ENCODE data around the gene CCR7.
"Not testable (repeated sequence)": the region's sequence is repeated elsewhere in the genome, so short reads cannot be mapped to it uniquely, and the experiment has no call there.

The CCR7 gene

GRCh38 chr17:40551091-40551878 lies 14.0 kb downstream of the CCR7 start:
- no peak for DNase-seq (ENCODE audit: low read depth in 2 of 2)

DNA sequence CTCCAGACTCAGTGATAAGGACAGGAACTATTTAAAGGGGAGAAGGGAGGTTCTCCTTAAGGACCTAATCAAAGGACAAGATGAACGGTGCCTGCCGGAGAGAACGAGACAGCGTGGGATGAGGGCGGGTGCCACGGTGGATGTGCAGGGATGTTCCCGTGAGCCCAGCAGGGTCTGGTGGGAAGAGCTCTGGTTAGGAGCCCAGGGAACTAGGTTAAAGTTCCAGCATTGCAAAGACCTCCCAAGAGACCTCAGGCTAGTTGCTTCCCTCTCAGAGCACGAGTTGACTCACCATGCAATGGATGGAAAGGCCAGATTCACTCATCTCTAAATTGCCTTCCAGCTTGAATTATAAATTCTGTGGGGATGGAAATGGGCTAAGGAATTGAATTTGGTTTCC lies 14.7 kb downstream of the CCR7 start:
- no peak for DNase-seq (ENCODE audit: low read depth in 2 of 2)

DNA sequence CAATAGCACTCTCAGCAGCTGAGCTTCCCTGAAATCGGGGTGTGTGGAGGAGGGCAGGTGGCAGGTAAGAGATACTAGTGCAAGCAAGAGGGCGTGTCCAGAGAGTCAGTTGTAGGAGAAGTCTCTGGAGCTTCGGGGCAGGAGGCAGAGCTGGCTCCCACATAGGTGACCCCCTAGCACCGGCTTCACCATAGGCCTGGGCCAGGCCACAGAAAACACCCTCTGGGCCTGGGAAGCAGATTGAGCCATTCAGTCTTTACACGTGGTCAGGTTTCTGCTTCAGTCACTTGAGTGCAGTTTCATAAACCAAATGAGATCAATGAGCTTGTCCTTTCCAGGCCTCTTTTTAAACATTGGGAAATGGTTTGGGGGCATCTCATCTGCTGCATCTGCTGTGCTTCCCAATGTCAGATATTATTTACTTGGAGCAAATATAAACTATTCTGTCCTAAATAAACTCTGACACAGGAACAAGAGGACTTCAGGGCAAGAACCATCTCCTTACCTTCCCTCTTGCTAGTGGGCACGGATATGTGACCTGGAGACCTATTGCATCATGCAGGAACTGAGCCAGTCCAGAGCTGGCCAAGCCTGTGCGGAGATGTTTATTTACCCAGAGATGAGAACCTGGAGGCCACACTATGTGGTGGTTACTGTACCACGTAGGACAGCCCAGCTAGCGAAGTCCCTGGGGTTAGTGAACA lies 16.1 kb downstream of the CCR7 start:
- DNase-seq (ENCODE audit: low read depth in 2 of 2) = no peak

DNA sequence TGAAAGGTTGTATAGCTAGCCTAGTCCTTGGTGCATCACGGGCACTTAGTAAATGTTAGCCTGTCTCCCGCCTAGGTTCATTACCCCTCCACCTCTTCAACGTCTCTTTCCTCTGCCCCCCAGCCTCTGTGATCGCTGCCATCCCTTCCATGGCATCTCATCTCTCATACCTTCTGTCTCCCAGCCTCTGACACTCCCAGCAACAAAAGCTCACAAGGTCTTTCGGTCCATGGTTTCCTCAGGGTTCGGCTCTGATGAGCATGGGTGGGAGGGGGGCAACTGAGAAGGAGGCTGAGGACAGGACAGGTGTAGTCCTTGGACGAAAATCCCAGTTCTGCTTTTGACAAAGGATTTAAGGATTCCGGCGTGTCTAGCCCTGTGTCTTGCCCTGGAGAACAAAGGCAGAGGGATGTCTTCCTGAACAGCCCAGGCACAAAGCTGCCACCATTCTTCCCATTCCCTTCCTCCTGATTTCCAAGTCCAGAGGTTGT lies 16.7 kb downstream of the CCR7 start:
- no peak for DNase-seq (ENCODE audit: low read depth in 2 of 2)

DNA sequence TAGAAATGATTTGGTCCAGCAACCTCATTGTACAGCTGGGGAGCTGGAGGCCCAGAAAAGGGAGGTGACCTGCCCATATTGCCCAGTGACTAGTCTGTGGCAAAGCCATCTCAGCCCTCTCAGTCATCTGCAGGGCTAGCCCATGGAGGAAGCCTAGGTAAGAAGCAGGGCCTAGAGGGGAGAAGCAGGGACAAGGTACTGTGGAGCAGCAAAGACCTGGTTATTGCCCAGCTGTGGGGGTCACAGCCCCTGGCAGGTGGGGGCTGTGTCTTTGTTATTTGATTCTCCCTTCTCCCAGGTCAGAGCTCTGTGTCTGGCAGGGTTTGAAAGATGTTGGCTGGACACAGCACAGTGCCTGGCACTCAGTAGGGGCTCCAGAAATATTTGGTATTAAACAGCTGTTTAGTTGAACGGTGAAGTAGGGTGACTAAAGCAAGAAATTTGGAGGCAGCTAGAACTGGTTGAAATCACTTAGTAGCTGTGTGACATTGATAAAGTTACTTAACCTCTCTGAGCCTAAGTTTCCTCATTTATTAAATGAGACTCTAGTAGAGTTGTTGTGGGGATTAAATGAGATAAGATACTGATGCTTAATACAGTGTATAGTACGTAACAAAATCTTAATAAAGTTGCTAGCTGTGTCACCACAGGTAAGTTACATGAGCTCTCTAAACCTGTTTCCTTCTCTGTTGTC lies 17.3 kb downstream of the CCR7 start:
- no peak for DNase-seq (ENCODE audit: low read depth in 2 of 2)

- no peak for DNase-seq (ENCODE audit: low read depth in 2 of 2)
Measured at GRCh38 chr17:40547079-40547784, 18.0 kb downstream of the CCR7 start.

DNA sequence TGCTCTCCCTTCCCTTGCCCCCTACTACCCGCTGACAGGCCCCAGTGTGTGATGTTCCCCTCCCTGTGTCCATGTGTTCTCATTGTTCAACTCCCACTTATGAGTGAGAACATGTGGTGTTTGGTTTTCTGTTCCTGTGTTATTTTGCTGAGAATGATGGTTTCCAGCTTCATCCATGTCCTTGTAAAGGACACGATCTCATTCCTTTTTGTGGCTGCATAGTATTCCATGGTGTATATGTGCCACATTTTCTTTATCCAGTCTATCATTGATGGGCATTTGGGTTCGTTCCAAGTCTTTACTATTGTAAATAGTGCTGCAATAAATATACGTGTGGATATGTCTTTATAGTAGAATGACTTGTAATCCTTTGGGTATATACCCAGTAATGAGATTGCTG lies 18.8 kb downstream of the CCR7 start:
- DNase-seq (ENCODE audit: low read depth in 2 of 2) = not testable (repeated sequence)

DNA sequence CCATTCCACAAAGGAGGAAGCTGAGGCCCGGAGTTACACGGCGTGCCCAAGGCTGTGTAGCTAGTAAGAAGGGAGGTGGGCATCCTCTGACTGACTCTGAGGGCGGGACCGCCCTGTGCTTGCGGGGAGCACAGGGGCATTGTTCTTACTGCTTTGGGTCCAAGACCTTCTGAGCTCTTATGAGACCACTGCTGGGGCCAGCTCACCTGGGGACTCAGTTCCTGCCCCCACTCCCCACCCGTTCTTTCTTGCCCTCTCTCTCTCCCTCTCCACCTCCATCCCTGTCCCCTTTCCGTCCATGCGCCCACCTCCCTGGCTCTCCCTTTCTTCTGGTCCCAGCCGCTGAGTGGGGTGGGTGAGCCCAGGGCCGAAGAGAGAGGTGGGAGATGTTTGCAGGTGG lies 19.6 kb downstream of the CCR7 start:
- DNase-seq (ENCODE audit: low read depth in 2 of 2) = no peak

GRCh38 chr17:40542558-40543411 lies 22.5 kb downstream of the CCR7 start:
- no peak for DNase-seq (ENCODE audit: low read depth in 2 of 2)

DNA sequence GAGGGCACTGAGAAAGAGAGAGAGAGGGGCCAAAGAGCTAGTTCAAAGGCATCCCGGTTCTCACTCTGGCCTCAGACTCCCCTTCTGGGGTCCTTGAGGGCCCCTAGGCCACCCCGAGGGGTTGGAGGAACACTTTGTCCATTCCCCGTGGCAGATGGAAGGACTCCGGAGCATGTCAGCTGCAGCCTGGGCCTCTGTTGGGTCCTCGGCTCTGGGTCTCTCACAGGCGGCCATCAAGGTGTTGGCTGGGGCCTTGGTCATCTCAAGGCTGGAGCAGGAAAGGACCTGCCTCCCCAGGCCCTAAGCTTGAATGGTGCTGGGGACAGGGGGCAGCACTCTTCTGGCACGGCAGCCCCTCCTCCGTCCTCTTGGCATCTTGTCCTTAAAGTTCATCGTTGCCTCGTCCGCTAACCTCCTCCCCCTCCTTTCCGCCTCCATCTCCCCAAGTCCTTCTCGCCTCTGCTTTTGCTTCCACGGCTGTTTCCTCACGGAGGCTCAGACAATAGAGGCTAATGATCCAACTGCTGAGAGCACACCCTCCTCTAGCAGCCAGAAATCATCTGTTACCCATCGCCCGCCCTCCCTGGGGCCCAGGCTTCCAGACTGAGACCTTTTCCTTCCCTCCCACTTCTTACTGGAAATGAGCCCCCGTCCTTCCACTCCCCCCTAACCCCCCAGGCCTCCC lies 23.3 kb downstream of the CCR7 start:
- DNase-seq (ENCODE audit: low read depth in 2 of 2) = no peak

DNA sequence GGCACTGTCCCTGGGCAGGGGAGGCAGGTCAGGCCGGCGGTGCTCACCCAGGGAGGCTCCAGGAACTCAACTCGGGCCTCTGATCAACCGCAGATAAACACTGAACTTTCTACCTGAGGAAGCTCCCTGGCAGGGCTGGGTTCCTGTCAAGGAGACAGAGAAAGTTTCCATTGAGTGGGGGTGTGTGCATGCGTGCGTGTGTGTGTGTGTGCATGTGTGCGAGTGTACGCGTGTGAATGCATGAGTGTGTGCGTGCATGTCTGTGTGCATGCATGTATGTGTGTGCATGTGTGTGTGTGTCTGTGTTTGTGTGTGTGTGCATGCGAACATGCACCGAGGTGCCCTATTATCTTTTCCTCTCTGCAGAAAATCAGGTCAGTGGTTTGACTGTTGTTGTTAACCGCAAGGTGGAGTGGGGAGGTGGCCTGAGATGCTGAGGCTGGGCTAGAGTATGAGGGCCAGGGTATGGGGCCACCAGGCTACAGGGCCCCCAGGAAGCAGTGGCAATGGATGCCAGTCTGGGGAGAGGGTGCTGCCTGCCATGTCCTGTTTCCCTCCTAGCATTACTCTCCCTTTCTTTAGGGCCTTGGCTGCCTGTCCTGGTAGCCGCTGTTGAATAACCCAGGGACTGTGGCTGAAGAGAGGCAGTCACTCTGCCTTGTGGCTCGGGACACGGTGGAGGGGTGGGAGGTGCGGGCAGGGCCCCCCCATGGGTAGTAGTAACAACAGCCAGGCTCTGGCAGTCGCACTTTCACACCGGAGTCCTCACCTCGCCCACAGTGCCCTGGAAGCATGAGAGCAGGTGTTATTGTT lies 24.0 kb downstream of the CCR7 start:
- DNase-seq (ENCODE audit: low read depth in 2 of 2) = peak in 1 of 2 donors; percentile 54

DNA sequence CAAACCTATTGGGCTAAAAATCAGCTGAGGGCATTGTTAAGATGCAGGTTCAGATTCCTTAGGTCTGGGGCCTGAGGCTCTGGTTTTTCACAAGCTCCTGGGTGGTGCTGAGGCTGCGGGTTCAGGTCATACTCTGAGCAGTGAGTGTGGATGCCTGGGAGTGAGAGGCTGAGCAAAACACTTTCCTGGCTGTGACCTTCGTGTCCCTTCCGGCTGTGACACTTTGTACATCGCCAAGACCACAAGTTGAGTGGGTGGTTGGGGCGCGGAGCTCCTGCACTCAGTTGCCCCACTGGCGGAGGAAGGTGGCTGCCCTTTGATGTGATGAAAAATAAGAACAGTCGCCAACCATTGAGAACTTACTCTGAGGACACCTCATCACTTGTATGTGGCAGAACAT lies 24.8 kb downstream of the CCR7 start:
- no peak for DNase-seq (ENCODE audit: low read depth in 2 of 2)

DNA sequence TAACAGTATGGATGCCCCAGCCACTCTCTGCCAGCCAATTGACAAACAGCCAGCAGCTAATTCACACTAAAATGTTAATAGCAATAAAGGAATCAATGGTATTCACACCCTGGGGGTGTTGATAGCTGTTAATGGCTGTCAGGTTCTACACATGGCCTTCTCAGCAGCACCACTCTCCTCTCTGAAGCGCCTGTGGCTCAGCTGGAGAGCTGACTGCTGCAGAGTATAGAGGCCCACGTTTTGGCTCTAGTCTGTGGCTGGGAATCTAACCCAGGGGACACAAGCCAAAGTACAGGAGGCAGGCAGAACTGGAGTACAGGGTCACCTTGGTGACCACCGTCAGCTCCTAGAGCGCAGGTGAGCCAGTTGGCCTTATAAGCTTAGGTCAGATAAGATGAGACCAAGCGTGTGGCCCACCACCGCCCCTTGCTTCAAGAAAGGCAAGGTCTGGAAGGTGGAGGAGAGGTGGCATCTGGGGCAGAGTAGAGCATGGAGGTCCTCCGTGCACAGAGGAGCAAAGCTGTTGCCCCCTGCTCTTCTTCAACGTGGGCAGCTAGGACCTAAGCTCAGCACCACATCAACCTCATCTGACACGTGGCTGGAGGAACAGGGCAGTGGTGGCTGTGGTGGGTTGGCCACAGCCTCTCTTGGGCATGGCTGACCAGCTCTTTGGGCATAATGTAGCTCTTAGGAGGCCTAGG lies 25.4 kb downstream of the CCR7 start:
- DNase-seq (ENCODE audit: low read depth in 2 of 2) = no peak

DNA sequence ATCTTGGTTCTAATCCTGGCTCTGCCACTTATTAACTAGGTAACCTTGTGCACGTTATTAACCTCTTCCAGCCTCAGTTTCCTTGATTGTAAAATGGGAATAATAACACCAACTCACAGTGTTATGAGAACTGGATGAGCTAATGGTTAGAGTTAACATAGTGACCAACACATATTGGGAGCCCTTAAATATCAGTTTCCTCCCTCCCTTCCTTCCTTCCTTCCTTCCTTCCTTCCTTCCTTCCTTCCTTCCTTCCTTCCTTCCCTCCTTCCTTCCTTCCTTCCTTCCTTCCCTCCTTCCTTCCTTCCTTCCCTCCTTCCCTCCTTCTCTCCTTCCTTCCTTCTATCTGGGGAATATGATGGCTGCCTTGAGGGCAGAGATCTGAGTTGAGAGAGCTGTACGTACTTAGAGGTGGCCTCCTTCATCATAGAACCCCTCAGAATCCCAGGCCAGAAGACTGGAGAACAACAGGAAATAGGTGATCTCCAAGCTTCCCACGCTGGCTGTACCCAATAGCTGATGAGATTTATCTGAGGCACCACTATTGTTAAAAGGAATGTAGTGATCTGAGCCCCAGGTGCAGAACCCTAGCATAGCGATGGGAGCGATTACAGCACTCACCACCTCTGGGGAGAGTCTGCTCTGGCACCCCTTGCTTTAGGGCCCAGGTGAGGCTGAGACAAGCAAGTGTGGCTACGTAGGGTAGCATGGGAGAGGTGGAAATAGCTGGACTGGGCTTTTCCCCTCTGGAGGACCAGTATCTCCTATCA lies 26.2 kb downstream of the CCR7 start:
- no peak for DNase-seq (ENCODE audit: low read depth in 2 of 2)

- no peak for DNase-seq (ENCODE audit: low read depth in 2 of 2)
Measured at GRCh38 chr17:40538019-40538935, 27.0 kb downstream of the CCR7 start.

- no peak for DNase-seq (ENCODE audit: low read depth in 2 of 2)
Measured at GRCh38 chr17:40536295-40537171, 28.7 kb downstream of the CCR7 start.

Measured in stimulated activated CD4-positive, alpha-beta T cell treated with anti-CD3 and anti-CD28 coated beads, Interleukin-1b, Interleukin-23, amount 100 ng/mL, for 1 hour (primary cell).